CD4-positive, alpha-beta T cell (primary cell): ENCODE measurements around the gene PVALEF. TPM values are rescaled to one million over a fixed set of nuclear protein-coding genes. Genes with fewer than 3 reads are reported as not detected.

ENCODE experiments used
- ATAC-seq: fragments of 200-7000 bp; cut with Tn5 transposase; one replicate; pipeline ENCODE4 v1.10.0; 2022; ENCODE audit warnings: mild to moderate bottlenecking; ENCODE audit not compliant: poor library complexity
- CTCF ChIA-PET: fragments of 350-600 bp; sonication (Branson Sonifier 250); formaldehyde crosslinking; loops from one replicate; lab custom pipeline; 2021; ENCODE audit warnings: antibody characterized with exemption, inconsistent platforms; lab: Charles Lee
- POLR2A ChIA-PET: fragments of 350-600 bp; sonication (Branson Sonifier 250); formaldehyde crosslinking; loops from one replicate; lab custom pipeline; 2021; ENCODE audit warnings: antibody characterized with exemption, inconsistent platforms; lab: Charles Lee
- DNase-seq, 14 experiments: peaks; one replicate each; pipeline ENCODE4 v3.0.0-alpha.2; 2013 to 2020; ENCODE audit warnings: mixed read lengths in 2 of 14
- H3K27ac ChIP-seq, 2 donors: one replicate each; pipeline versions ENCODE4 v1.5.1 to v1.7.0; 2013; ENCODE audit warnings: low read length in 2 of 2, low read depth in 1 of 2, mild to moderate bottlenecking in 1 of 2
- H3K27me3 ChIP-seq, 2 experiments: 1 replicate in 1 of 2; 2 replicates in 1 of 2; pipeline versions ENCODE4 v1.6.1 to v1.7.0; 2013; ENCODE audit warnings: low read length in 2 of 2, control low read depth in 1 of 2, mild to moderate bottlenecking in 1 of 2, moderate library complexity in 1 of 2; ENCODE audit not compliant: insufficient read depth in 2 of 2, control insufficient read depth in 1 of 2
- H3K36me3 ChIP-seq: one replicate; pipeline ENCODE4 v1.6.1; 2013; ENCODE audit warnings: low read length, control low read depth; ENCODE audit not compliant: insufficient read depth
- H3K4me1 ChIP-seq: one replicate; pipeline ENCODE4 v1.6.1; 2013; ENCODE audit warnings: low read length, control low read depth; ENCODE audit not compliant: insufficient read depth
- H3K4me3 ChIP-seq: one replicate; pipeline ENCODE4 v1.5.1; 2013; ENCODE audit warnings: mild to moderate bottlenecking, low read length, moderate library complexity
- H3K9me3 ChIP-seq, 2 experiments: 1 replicate in 1 of 2; 2 replicates in 1 of 2; pipeline versions ENCODE4 v1.6.1 to v1.7.0; 2013; ENCODE audit warnings: low read length in 2 of 2, mild to moderate bottlenecking in 2 of 2, control low read depth in 1 of 2, moderate library complexity in 1 of 2; ENCODE audit not compliant: control insufficient read depth in 1 of 2, insufficient read depth in 1 of 2
- H3K27ac Mint-ChIP-seq: one replicate; pipeline ENCODE4 v1.8.0; 2020; ENCODE audit warnings: mixed read lengths
- H3K27me3 Mint-ChIP-seq: one replicate; pipeline ENCODE4 v1.8.0; 2021; ENCODE audit warnings: mixed read lengths
- H3K36me3 Mint-ChIP-seq: one replicate; pipeline ENCODE4 v1.8.0; 2021; ENCODE audit warnings: low read depth, mixed read lengths
- H3K4me1 Mint-ChIP-seq: one replicate; pipeline ENCODE4 v1.8.0; 2021; ENCODE audit warnings: low read depth, mixed read lengths
- H3K4me3 Mint-ChIP-seq: one replicate; pipeline ENCODE4 v1.8.0; 2020; ENCODE audit warnings: mild to moderate bottlenecking, mixed read lengths
- H3K9me3 Mint-ChIP-seq: one replicate; pipeline ENCODE4 v1.8.0; 2020; ENCODE audit warnings: mixed read lengths
- intact Hi-C, 2 experiments: fragments of 100-400 bp; cut with DNase I in 1 of 2; cut with micrococcal nuclease in 1 of 2; formaldehyde crosslinking; loops; one replicate each; pipeline versions ENCODE4 v1.15.1 to v1.9.0; 2023 to 2025; cut with DNase I, micrococcal nuclease
- total RNA-seq, 174 experiments: library from RNA in 2 of 174; stranded (reverse) in 2 of 174; gene quantifications; one replicate each; pipeline ENCODE4 v1.2.3 and lab custom pipeline; 2021 to 2026
- TF ChIP-seq, protein P1 (sequence below): fragments of 200-600 bp; IDR thresholded peaks from one replicate; pipeline ENCODE4 v1.8.0; 2022; ENCODE audit warnings: antibody characterized with exemption, mild to moderate bottlenecking

Gene PVALEF
- total RNA-seq, 2 experiments from 2014 or later = not detected

DNA sequence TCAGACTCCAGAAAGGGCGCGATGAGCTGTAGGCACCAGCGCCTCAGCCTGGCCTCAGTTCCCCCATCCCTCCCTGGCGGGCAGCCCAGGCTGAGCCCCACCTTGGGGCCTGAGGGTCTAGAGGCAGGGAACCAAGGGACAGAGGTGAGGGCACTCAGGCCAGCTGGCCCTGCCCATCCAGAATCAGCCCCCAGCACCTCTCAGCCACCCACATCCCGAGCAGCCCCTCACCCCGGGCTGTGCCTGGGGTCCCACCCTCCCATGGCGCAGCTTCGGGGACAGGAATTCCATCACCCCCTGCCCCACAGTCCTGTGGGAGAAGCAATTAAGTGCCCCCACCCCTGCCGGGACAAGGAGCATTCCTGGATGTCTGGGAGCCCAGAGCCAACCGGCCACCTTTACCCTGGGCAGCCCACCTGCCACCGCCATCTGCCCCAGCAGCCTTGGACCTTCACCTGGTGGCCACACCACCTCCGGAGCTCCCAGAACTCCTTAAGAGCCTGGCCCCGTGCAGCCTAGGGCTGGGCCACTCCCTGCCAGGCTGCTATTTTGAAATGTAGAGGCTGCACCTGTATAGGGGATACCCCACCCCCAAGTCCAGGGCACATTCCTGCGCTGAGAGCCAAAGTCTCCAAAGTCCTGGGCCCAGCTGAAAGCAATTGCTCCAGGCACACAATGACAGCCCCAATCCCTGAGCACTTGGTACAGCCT lies 33.7 kb upstream of the PVALEF start:
- H3K27me3 Mint-ChIP-seq = no peaks in the 10 kb centered on the region
- H3K27ac Mint-ChIP-seq = no peak overlapping the region
- DNase-seq (no peak), ATAC-seq (no peak)
- H3K4me1 Mint-ChIP-seq = no peaks in the 10 kb centered on the region
- H3K36me3 ChIP-seq = no peaks in the 10 kb centered on the region
- no peaks in the 10 kb centered on the region for H3K4me1 ChIP-seq
- no peaks in the 10 kb centered on the region for H3K9me3 Mint-ChIP-seq
- H3K4me3 Mint-ChIP-seq = no peak overlapping the region
- H3K27ac ChIP-seq = no peak overlapping the region
- H3K27me3 ChIP-seq = no peaks in the 10 kb centered on the region
- intact Hi-C loops = no loop called here
- H3K9me3 ChIP-seq = no peaks in the 10 kb centered on the region
- H3K36me3 Mint-ChIP-seq = no peaks in the 10 kb centered on the region
- no peak overlapping the region for H3K4me3 ChIP-seq
- TF ChIP-seq, protein P1, sequence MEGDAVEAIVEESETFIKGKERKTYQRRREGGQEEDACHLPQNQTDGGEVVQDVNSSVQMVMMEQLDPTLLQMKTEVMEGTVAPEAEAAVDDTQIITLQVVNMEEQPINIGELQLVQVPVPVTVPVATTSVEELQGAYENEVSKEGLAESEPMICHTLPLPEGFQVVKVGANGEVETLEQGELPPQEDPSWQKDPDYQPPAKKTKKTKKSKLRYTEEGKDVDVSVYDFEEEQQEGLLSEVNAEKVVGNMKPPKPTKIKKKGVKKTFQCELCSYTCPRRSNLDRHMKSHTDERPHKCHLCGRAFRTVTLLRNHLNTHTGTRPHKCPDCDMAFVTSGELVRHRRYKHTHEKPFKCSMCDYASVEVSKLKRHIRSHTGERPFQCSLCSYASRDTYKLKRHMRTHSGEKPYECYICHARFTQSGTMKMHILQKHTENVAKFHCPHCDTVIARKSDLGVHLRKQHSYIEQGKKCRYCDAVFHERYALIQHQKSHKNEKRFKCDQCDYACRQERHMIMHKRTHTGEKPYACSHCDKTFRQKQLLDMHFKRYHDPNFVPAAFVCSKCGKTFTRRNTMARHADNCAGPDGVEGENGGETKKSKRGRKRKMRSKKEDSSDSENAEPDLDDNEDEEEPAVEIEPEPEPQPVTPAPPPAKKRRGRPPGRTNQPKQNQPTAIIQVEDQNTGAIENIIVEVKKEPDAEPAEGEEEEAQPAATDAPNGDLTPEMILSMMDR = no peak
- ChIA-PET CTCF (no interaction called here), POLR2A (no interaction called here)

DNA sequence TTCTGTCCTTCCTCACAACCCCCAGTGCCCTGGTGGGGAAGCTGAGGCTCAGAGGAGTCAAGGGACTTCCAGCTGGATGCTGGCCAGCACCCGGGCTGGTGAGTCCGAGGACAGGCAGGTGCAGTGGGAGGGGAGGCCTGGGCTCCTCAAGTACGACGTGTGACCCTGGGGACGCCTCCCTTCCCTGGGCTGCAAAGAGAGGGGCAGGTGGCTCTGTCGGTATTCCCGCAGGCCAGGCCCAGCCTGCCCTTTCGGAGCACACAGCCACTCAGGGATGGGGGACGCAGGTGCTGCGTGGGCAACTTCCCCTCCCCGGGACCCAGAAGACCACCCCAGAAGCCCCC lies 33.1 kb upstream of the PVALEF start:
- no peak overlapping the region for H3K4me3 ChIP-seq
- no peaks in the 10 kb centered on the region for H3K36me3 ChIP-seq
- no peaks in the 10 kb centered on the region for H3K4me1 ChIP-seq
- DNase-seq = no peak
- Mint-ChIP-seq H3K9me3 (no peaks in the 10 kb centered on the region), H3K27ac (no peak overlapping the region), H3K4me1 (no peaks in the 10 kb centered on the region), H3K36me3 (no peaks in the 10 kb centered on the region), H3K4me3 (no peak overlapping the region), H3K27me3 (no peaks in the 10 kb centered on the region)
- no peak overlapping the region for H3K27ac ChIP-seq
- ChIA-PET CTCF (no interaction called here), POLR2A (no interaction called here)
- H3K27me3 ChIP-seq = no peaks in the 10 kb centered on the region
- H3K9me3 ChIP-seq = no peaks in the 10 kb centered on the region
- no peak for ATAC-seq
- intact Hi-C loops = no loop called here
- TF ChIP-seq, protein P1 = no peak

DNA sequence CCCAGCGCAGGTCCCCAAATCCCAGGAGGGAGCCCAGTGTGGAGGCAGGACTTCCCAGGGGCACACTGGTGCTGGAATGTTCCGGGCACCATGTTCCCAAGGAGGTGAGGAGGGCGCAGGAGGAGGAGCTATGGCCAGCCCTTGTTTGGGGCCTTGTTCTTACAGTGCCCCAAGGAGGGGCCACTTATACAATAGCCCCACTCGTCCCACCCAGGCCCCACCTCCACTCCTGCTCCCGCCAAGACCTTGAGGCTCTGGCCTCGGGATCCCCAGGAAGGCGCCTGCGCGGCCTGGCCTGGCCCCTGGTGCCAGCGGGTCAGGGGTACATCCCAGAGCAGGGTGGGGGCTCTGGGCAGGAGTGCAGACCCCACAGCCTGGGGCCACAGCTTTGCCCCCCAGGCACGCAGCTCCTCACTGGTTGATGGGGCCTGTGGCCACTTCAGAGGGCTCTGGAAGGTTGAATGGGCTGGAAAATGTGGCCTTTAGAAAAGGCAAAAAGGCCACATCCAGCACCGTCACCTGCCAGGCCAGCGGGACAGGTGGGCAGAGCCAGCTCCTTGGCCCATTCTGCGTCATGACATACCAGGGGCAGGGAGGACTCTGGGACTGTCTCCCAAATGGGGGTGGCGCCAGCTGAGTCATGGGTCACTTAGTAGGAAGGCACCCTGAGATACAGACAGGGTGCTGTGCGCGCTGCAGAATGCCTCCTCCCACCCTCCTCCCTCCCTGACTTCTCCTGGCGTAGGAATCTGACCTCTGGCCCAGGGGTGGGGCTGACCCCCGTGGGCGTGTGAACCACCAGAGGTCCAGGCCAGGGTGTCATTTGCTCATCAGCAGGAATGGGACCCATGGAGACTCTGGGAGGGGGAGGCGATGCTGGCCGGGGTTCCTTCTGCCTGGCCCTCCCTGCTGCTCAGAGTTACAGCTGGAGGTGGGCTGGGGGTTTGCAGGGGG lies 32.3 kb upstream of the PVALEF start:
- H3K27me3 ChIP-seq = no peaks in the 10 kb centered on the region
- no peaks in the 10 kb centered on the region for H3K9me3 Mint-ChIP-seq
- H3K4me1 Mint-ChIP-seq = no peaks in the 10 kb centered on the region
- no peaks in the 10 kb centered on the region for H3K36me3 Mint-ChIP-seq
- no peak overlapping the region for H3K27ac Mint-ChIP-seq
- no peaks in the 10 kb centered on the region for H3K36me3 ChIP-seq
- H3K4me3 Mint-ChIP-seq = no peak overlapping the region
- no peaks in the 10 kb centered on the region for H3K4me1 ChIP-seq
- H3K27me3 Mint-ChIP-seq = no peaks in the 10 kb centered on the region
- intact Hi-C loops = no loop called here
- H3K4me3 ChIP-seq = no peak overlapping the region
- no peak for DNase-seq
- no peaks in the 10 kb centered on the region for H3K9me3 ChIP-seq
- ChIA-PET POLR2A (no interaction called here), CTCF (no interaction called here)
- no peak for ATAC-seq
- TF ChIP-seq, protein P1 = no peak
- H3K27ac ChIP-seq = no peak overlapping the region
